ENCODE results near the gene PADI4.

- TF ChIP-seq, protein P1, sequence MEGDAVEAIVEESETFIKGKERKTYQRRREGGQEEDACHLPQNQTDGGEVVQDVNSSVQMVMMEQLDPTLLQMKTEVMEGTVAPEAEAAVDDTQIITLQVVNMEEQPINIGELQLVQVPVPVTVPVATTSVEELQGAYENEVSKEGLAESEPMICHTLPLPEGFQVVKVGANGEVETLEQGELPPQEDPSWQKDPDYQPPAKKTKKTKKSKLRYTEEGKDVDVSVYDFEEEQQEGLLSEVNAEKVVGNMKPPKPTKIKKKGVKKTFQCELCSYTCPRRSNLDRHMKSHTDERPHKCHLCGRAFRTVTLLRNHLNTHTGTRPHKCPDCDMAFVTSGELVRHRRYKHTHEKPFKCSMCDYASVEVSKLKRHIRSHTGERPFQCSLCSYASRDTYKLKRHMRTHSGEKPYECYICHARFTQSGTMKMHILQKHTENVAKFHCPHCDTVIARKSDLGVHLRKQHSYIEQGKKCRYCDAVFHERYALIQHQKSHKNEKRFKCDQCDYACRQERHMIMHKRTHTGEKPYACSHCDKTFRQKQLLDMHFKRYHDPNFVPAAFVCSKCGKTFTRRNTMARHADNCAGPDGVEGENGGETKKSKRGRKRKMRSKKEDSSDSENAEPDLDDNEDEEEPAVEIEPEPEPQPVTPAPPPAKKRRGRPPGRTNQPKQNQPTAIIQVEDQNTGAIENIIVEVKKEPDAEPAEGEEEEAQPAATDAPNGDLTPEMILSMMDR (IDR thresholded peaks at IDR 0.05): no peak
- no peak for TF ChIP-seq POLR2A (IDR thresholded peaks at IDR 0.05)
Observed at GRCh38 chr1:17260264-17260663, 47.7 kb upstream of the PADI4 start.

Data from Peyer's patch (tissue), 4 donors.